ENCODE results near the gene FAM210B. TPM values are rescaled to one million over a fixed set of nuclear protein-coding genes. Genes with fewer than 3 reads are reported as not detected.

The FAM210B gene
- total and polyA plus RNA-seq, 2 of the 8 experiments (the other 6 are each of a cell fraction or from before 2014, with no cell fraction given): 9.4 to 15.0 TPM

DNA sequence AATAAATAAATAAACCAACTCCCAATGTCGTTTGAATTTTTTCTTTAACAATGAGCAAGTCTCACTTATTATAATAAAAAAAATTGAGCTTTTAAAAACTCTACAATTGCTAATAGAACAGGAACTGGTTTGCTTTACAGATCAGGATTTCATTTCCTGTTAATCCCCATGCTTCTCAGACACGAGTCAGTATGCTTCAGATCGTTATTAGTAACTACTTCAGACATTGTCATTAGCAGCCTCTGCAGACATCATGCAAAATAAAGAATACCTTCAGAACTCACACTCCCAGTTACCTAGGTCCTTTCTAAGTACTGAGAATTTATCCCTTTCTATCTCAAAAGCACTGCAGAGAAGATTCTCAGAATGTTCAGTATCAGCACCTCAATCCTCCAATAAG is 10.0 kb upstream of the FAM210B start:
- no peaks in the 10 kb centered on the region for H3K36me3 ChIP-seq (ENCODE audit: control insufficient read depth in 2 of 4, insufficient read depth in 4 of 4, low read length in 3 of 4)
- no peak overlapping the region for H3K23ac ChIP-seq (ENCODE audit: insufficient read length)
- H3K79me1 ChIP-seq (ENCODE audit: low read depth, low read length): no peaks in the 10 kb centered on the region
- H2BK15ac ChIP-seq (ENCODE audit: low read length): no peak overlapping the region
- WGBS, 2 experiments (ENCODE audit: extremely low coverage in 1 of 2, insufficient coverage in 1 of 2, insufficient read length in 1 of 2, insufficient replicate concordance in 2 of 2, low coverage in 1 of 2, low lambda C conversion rate in 2 of 2, missing lambda C conversion rate in 1 of 2): 39% methylated on average over 3 of the region's 3 CpGs; no CpG with 5 or more reads in 1 of the 2 experiments
- H2BK20ac ChIP-seq (ENCODE audit: low read length): no peak overlapping the region
- no peak overlapping the region for H3K18ac ChIP-seq (ENCODE audit: extremely low read depth, low read length)
- H3K23me2 ChIP-seq (ENCODE audit: low read depth, low read length): no peaks in the 10 kb centered on the region
- H4K5ac ChIP-seq (ENCODE audit: insufficient read length, low read depth, low read length): no peak overlapping the region
- no peak overlapping the region for H2BK5ac ChIP-seq (ENCODE audit: low read depth, low read length)
- H3K4me2 ChIP-seq (ENCODE audit: insufficient read depth in 1 of 2, low read depth in 2 of 2, low read length in 2 of 2): peak overlapping the region in 1 of 2 experiments; percentile 5; a peak in 1 of 4 replicates
- H2BK12ac ChIP-seq (ENCODE audit: low read depth, low read length): no peak overlapping the region
- no peak overlapping the region for H2BK120ac ChIP-seq (replicated peaks; ENCODE audit: low read depth, low read length)
- no peak overlapping the region for H3K27ac ChIP-seq (ENCODE audit: low read depth, low read length)
- H3K4ac ChIP-seq (replicated peaks; ENCODE audit: insufficient read length, low read depth, low read length): no peak overlapping the region
- CTCF ChIA-PET (ENCODE audit: partially characterized antibody): no interaction called here
- H2AK5ac ChIP-seq (ENCODE audit: low read depth, low read length): no peak overlapping the region
- H2AFZ ChIP-seq (ENCODE audit: low read length): no peak overlapping the region
- peaks cover 4 to 23% (median 15%) of the 10 kb centered on the region in 4 experiments for H3K27me3 ChIP-seq (replicated peaks in 1 of 4; ENCODE audit: control insufficient read depth in 3 of 4, extremely low read depth in 1 of 4, insufficient read depth in 3 of 4, low read length in 3 of 4)
- H3K4me1 ChIP-seq (replicated peaks in 1 of 4; ENCODE audit: control insufficient read depth in 3 of 4, insufficient read depth in 4 of 4, low read length in 3 of 4): peaks cover 0 to 6% (median 3%) of the 10 kb centered on the region in 4 experiments; a peak in 4 of 7 replicates
- H4K8ac ChIP-seq (ENCODE audit: extremely low read depth, insufficient read depth, low read length): no peak overlapping the region
- TF ChIP-seq BRCA1 (IDR thresholded peaks at IDR 0.05; ENCODE audit: low read depth, low read length): no peak
- TF ChIP-seq, protein P1, sequence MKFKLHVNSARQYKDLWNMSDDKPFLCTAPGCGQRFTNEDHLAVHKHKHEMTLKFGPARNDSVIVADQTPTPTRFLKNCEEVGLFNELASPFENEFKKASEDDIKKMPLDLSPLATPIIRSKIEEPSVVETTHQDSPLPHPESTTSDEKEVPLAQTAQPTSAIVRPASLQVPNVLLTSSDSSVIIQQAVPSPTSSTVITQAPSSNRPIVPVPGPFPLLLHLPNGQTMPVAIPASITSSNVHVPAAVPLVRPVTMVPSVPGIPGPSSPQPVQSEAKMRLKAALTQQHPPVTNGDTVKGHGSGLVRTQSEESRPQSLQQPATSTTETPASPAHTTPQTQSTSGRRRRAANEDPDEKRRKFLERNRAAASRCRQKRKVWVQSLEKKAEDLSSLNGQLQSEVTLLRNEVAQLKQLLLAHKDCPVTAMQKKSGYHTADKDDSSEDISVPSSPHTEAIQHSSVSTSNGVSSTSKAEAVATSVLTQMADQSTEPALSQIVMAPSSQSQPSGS (IDR thresholded peaks at IDR 0.05; ENCODE audit: low read length): no peak
- TF ChIP-seq BCL11A (IDR thresholded peaks at IDR 0.05; ENCODE audit: low read depth in 2 of 2, low read length in 2 of 2): no peak
- no peak for TF ChIP-seq SAP30 (IDR thresholded peaks at IDR 0.05; ENCODE audit: insufficient read depth, insufficient replicate concordance, low read length)
- TF ChIP-seq POU5F1 (IDR thresholded peaks at IDR 0.05; ENCODE audit: low read depth, low read length): no peak
- no peak for TF ChIP-seq RNF2 (IDR thresholded peaks at IDR 0.05; ENCODE audit: borderline replicate concordance, low read depth, low read length, missing control alignments, poor library complexity, severe bottlenecking)
- TF ChIP-seq POLR2AphosphoS5 (IDR thresholded peaks at IDR 0.05; ENCODE audit: low read depth, low read length): no peak
- no peak for TF ChIP-seq SIRT6 (IDR thresholded peaks at IDR 0.05; ENCODE audit: low read length)
- no peak overlapping the region for H3K14ac ChIP-seq (ENCODE audit: insufficient read length)
- FAIRE-seq (no peak), DNase-seq (ENCODE audit: low read depth in 1 of 2, low spot score in 2 of 2) (no peak)
- no peak overlapping the region for H3K4me3 ChIP-seq (ENCODE audit: extremely low read depth in 1 of 4, insufficient read depth in 2 of 4, low read depth in 3 of 4, low read length in 4 of 4)
- no peak overlapping the region for H3K9ac ChIP-seq (replicated peaks in 1 of 4; ENCODE audit: extremely low read depth in 1 of 4, low read depth in 3 of 4, low read length in 3 of 4)
- H3K56ac ChIP-seq (replicated peaks; ENCODE audit: insufficient read length, low read depth, low read length): no peak overlapping the region
- H3K79me2 ChIP-seq (ENCODE audit: control insufficient read depth in 1 of 2, insufficient read depth in 2 of 2, low read length in 2 of 2): no peaks in the 10 kb centered on the region
- H4K91ac ChIP-seq (replicated peaks; ENCODE audit: insufficient read length, low read length): no peak overlapping the region
- no peaks in the 10 kb centered on the region for H3K9me3 ChIP-seq (ENCODE audit: insufficient read depth in 2 of 2, low read depth in 1 of 2, low read length in 1 of 2)
- POLR2A ChIA-PET (ENCODE audit: partially characterized antibody): no interaction called here
- H4K20me1 ChIP-seq (replicated peaks in 1 of 2; ENCODE audit: control insufficient read depth in 1 of 2, insufficient read depth in 2 of 2, low read length in 2 of 2): no peaks in the 10 kb centered on the region

Data from H1 (cell line).